GM10266 (cell line): ENCODE data around the gene DYNLT2.
"Not testable (repeated sequence)": the region's sequence is repeated elsewhere in the genome, so short reads cannot be mapped to it uniquely, and the experiment has no call there.

ENCODE experiments used
- DNase-seq: peaks from one replicate; pipeline ENCODE4 v3.0.0; 2012; ENCODE audit errors: extremely low spot score
- CTCF ChIP-seq: IDR thresholded peaks from 2 replicates; pipeline ENCODE4 v1.5.1; 2012; ENCODE audit warnings: mild to moderate bottlenecking, low read depth; ENCODE audit not compliant: control insufficient read depth, insufficient read depth; ENCODE audit errors: missing control alignments

The DYNLT2 gene

GRCh38 chr6:169775321-169775720, 23.9 kb upstream of the DYNLT2 start:
- TF ChIP-seq CTCF = no peak

GRCh38 chr6:169774347-169774746, 23.0 kb upstream of the DYNLT2 start:
- DNase-seq = no peak
- no peak for TF ChIP-seq CTCF

More at GRCh38 chr6:169775321-169775720, 23.9 kb upstream of the DYNLT2 start:
- DNase-seq = no peak

GRCh38 chr6:169766921-169767736, 15.8 kb upstream of the DYNLT2 start:
- DNase-seq = no peak
- TF ChIP-seq CTCF = no peak

GRCh38 chr6:169766232-169766631, 14.9 kb upstream of the DYNLT2 start:
- no peak for TF ChIP-seq CTCF
- DNase-seq = no peak

GRCh38 chr6:169765789-169766188, 14.4 kb upstream of the DYNLT2 start:
- DNase-seq = not testable (repeated sequence)

- no peak for TF ChIP-seq CTCF
These were observed 12.5 kb upstream of the DYNLT2 start for GRCh38 chr6:169763881-169764280.

GRCh38 chr6:169763308-169763707, 11.9 kb upstream of the DYNLT2 start:
- no peak for DNase-seq
- TF ChIP-seq CTCF = no peak

More at GRCh38 chr6:169763881-169764280, 12.5 kb upstream of the DYNLT2 start:
- no peak for DNase-seq
